HG03097 (cell line): ENCODE data around the gene CAMKK1.

Experiments
- ATAC-seq: cut with Tn5 transposase; IDR thresholded peaks from one replicate; pipeline ENCODE4 v1.9.1; 2021; ENCODE audit not compliant: unreplicated experiment, low FRiP score

CAMKK1 gene

DNA sequence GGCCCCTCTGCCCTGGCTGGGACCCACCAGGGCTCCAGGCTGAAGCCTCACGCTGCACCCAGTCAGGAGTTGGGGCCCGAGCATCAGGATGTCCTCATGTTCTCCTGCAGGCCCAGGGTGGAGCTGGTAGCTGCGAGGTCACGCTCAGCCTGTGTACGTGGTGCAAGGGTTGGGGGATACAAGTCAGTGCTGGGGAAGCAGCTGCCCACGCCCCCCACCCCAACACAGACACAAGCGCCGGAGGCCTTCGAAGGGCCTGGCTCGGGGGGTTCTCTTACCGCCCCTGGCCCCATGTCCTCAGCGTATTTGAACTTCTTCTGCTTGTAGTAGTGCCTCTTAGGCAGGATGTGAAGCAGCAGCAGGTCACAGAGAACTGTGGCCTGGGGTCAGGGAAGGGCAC, 4.9 kb upstream of the CAMKK1 start:
- no peak for ATAC-seq

DNA sequence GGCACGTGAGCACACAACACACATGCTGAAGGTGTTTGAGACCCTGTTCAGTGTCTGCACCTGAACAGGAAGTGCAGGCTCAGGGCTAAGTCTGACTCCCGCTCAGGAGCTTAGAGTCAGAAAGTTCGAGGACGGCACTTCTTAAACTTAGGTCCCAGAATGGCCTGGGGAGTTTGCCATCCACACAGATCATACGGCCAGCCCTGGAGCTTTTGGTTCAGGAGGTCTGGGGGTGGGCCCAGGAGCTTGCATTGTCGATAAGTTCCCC, 4.0 kb upstream of the CAMKK1 start:
- no peak for ATAC-seq

- ATAC-seq: no peak
These were observed 3.5 kb upstream of the CAMKK1 start for GRCh38 chr17:3896108-3896967.

GRCh38 chr17:3895354-3895753, 2.5 kb upstream of the CAMKK1 start:
- ATAC-seq: no peak

GRCh38 chr17:3894911-3895343, 2.1 kb upstream of the CAMKK1 start:
- ATAC-seq: no peak

DNA sequence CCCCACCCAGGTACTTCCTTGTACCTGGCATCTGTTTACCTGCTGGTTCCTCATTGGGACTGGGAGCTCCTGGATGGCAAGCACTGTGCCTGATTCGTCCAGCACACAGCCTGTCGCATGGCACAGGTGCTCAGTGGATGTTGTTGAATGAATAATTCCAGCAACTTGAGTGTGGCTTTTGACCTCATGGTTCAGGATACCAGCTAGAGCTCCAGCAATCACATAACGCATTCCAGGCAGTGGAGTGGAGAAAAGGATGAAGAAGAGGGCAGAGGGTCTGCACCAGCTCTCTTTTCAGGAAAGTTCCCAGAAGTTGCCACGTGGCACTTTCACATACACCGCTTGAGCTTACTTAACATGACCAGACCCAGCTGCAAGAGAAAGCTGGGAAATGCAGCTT, 1.3 kb upstream of the CAMKK1 start:
- no peak for ATAC-seq

DNA sequence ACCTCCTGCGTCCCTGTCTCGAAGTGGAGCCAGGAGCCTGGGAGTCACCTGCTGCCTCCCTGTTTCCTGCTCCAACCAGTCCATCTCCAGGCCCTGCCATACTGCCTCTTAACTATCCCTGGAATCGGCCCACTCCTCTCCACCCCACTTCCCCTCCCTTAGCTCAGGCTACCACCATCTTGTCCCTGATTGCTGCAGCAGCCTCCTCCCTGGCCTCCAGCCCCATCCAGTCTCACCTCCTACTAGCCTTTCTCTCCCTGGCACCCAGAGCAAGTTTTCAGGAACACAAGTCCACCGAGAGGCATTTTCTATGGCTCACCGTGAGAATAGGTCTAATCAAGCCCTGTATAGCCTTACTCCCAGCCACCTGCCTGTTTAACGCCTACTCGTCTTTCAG, 865 bp upstream of the CAMKK1 start:
- no peak for ATAC-seq

GRCh38 chr17:3892095-3892998, 506 bp downstream of the CAMKK1 start:
- ATAC-seq: peak; percentile 17

- ATAC-seq: no peak
These were observed 1.2 kb downstream of the CAMKK1 start for GRCh38 chr17:3891626-3892094.

- no peak for ATAC-seq
These were observed 2.0 kb downstream of the CAMKK1 start for GRCh38 chr17:3890878-3891219.

- no peak for ATAC-seq
These were observed 2.6 kb downstream of the CAMKK1 start for GRCh38 chr17:3890082-3890877.

GRCh38 chr17:3889325-3890012, 3.4 kb downstream of the CAMKK1 start:
- ATAC-seq: no peak

- no peak for ATAC-seq
These were observed 4.3 kb downstream of the CAMKK1 start for GRCh38 chr17:3888343-3889171.

DNA sequence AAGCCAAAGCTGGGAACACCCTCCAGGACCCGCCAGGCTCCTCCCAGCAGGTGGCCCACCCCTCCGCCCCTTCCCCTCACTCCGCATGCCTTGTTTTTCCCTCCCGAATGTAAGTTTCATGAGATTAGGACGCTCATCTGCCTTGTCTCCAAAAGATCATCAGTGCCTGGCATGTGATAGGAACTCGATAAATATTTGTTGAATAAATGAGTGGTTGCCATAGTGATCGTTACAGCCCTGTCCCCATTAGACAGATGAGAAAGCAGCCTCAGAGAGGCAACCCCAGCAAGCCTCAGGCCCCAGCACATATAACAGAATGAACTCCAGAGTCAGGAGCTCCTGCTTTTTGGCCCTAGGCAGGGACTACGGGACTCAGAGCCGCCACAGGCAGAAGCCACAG, 5.0 kb downstream of the CAMKK1 start:
- ATAC-seq: no peak

- no peak for ATAC-seq
These were observed 5.5 kb downstream of the CAMKK1 start for GRCh38 chr17:3887394-3887793.

DNA sequence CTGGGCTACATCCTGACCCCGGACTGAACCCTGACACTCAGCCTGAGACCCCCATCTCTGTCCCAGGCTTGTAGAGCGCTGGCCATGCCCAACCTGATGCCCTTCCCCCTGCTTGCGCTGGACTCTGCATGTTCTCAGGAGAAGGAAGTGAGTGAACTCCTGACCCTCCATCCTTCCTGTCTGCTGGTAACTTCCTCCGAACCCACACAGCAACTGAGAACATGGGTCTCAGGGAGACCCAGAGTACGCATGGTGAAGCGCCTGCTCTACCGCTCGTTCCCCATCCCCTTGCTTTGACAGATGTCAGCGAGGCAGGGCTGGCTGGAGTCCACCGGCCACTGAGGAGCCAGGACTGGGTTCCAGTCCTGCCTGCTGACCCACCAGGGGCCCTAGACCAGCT, 6.1 kb downstream of the CAMKK1 start:
- no peak for ATAC-seq

DNA sequence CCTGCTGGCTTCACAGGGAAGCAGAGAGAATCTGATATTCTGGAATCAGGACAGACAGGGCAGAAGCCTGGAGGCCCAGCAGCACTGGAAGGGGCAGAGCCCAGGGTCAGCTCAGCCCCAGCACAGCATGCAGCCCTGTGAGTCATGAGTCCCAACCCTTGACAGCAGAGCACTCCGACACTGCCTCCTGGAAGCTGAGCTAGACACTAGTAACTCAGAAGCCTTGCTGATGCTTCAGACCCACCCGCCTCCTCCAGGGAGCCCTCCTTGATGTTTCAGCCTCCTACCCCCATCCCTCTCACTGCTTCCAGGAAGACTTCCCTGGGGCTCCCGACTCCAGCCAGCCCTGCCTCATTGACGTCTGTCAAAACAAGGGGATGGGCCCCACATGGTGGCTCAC, 6.9 kb downstream of the CAMKK1 start:
- ATAC-seq: no peak

DNA sequence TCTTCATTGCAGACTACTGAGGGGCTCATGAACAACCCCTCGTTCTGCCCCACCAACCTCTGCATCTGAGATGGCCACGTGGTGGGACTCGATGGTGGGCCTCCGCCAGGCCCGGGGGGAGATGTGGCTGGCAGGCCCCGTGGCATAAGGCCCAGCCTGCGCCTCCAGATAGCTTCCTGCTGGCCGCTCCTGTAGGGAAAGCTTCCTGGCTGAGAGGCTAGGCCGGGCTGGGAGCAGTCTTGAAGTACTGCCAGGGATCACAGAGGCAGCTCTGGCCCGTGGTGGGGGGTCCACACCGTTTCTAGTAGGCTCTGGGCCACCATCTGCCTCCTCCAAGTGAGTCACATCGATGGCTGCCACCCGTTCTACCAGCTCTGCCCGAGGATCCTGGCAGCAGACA, 7.6 kb downstream of the CAMKK1 start:
- ATAC-seq: no peak

- no peak for ATAC-seq
These were observed 8.7 kb downstream of the CAMKK1 start for GRCh38 chr17:3884188-3884587.

DNA sequence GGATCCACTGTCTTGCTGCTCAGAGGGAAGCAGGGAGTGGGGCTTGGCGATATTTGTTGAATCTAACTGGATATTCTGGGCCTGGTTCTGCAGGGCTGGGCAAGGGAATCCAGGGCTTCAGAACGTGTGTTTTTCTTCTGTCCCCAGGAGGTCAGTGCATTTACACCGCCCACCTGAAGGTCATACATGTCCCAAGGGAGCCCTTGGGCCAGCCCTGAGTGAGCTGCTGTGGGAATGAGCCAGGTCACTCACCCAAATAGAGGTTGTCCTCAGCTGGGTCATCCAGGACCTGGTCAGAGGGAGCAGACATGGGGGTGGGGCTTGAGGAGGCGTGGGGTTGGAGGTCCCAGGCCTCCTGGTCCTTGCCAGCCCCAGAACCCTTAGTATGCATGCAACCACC, 10.6 kb downstream of the CAMKK1 start:
- no peak for ATAC-seq
